ENCODE measurements around the gene RBM23.

The RBM23 gene

GRCh38 chr14:22918804-22919600 lies at the start of gene RBM23:
RBM23 (minus strand) TSS chr14:22919149.
- TF ChIP-seq TAF1 (IDR thresholded peaks at IDR 0.05; ENCODE audit: low read depth) (peak; percentile 46; the same call in 1 of the 2 replicates), MAX (IDR thresholded peaks at IDR 0.05) (no peak; the same call in none of the 2 replicates), TEAD4 (IDR thresholded peaks at IDR 0.05) (no peak), FOXM1 (IDR thresholded peaks at IDR 0.05; ENCODE audit: borderline replicate concordance, low read depth) (0 out of 2 replicates have a peak, but pooled peaks have one; percentile 3), REST (IDR thresholded peaks at IDR 0.05; ENCODE audit: low read depth) (no peak), YY1 (IDR thresholded peaks at IDR 0.05; ENCODE audit: low read depth) (peak; percentile 92), TCF12 (IDR thresholded peaks at IDR 0.05; ENCODE audit: low read depth) (peak; percentile 27; the same call in 1 of the 2 replicates), ZBTB7A (IDR thresholded peaks at IDR 0.05; ENCODE audit: low read depth) (no peak), NFIC (IDR thresholded peaks at IDR 0.05) (no peak), CREB1 (IDR thresholded peaks at IDR 0.05; ENCODE audit: low read depth) (peak; percentile 100), EP300 (IDR thresholded peaks at IDR 0.05; ENCODE audit: borderline replicate concordance) (no peak), EGR1 (IDR thresholded peaks at IDR 0.05) (no peak), CEBPB (IDR thresholded peaks at IDR 0.05) (no peak), USF1 (IDR thresholded peaks at IDR 0.05) (peak; percentile 57), RAD21 (IDR thresholded peaks at IDR 0.05; ENCODE audit: low read depth) (no peak)

GRCh38 chr14:22966783-22967269 lies 47.9 kb upstream of the RBM23 start:
- TF ChIP-seq FOXM1 (IDR thresholded peaks at IDR 0.05; ENCODE audit: borderline replicate concordance, low read depth) (no peak), RAD21 (IDR thresholded peaks at IDR 0.05; ENCODE audit: low read depth) (no peak), YY1 (IDR thresholded peaks at IDR 0.05; ENCODE audit: low read depth) (no peak), MAX (IDR thresholded peaks at IDR 0.05) (no peak), NFIC (IDR thresholded peaks at IDR 0.05) (no peak), REST (IDR thresholded peaks at IDR 0.05; ENCODE audit: low read depth) (no peak), TEAD4 (IDR thresholded peaks at IDR 0.05) (no peak), TAF1 (IDR thresholded peaks at IDR 0.05; ENCODE audit: low read depth) (no peak), EGR1 (IDR thresholded peaks at IDR 0.05) (no peak), EP300 (IDR thresholded peaks at IDR 0.05; ENCODE audit: borderline replicate concordance) (no peak)

- TF ChIP-seq REST (IDR thresholded peaks at IDR 0.05; ENCODE audit: low read depth) = no peak
- no peak for TF ChIP-seq TAF1 (IDR thresholded peaks at IDR 0.05; ENCODE audit: low read depth)
- TF ChIP-seq NFIC (IDR thresholded peaks at IDR 0.05) = no peak
Measured at GRCh38 chr14:22962061-22962676, 43.2 kb upstream of the RBM23 start.

GRCh38 chr14:22955702-22956569 lies 37.0 kb upstream of the RBM23 start:
- TF ChIP-seq CEBPB (IDR thresholded peaks at IDR 0.05) (no peak), EGR1 (IDR thresholded peaks at IDR 0.05) (no peak), YY1 (IDR thresholded peaks at IDR 0.05; ENCODE audit: low read depth) (no peak), MAX (IDR thresholded peaks at IDR 0.05) (no peak), RAD21 (IDR thresholded peaks at IDR 0.05; ENCODE audit: low read depth) (no peak), TEAD4 (IDR thresholded peaks at IDR 0.05) (no peak), EP300 (IDR thresholded peaks at IDR 0.05; ENCODE audit: borderline replicate concordance) (no peak), NFIC (IDR thresholded peaks at IDR 0.05) (no peak), USF1 (IDR thresholded peaks at IDR 0.05) (no peak), CREB1 (IDR thresholded peaks at IDR 0.05; ENCODE audit: low read depth) (no peak), TCF12 (IDR thresholded peaks at IDR 0.05; ENCODE audit: low read depth) (no peak), FOXM1 (IDR thresholded peaks at IDR 0.05; ENCODE audit: borderline replicate concordance, low read depth) (no peak), TAF1 (IDR thresholded peaks at IDR 0.05; ENCODE audit: low read depth) (no peak), REST (IDR thresholded peaks at IDR 0.05; ENCODE audit: low read depth) (no peak), ZBTB7A (IDR thresholded peaks at IDR 0.05; ENCODE audit: low read depth) (no peak)

Data from Ishikawa (cell line).